ENCODE results near the gene S1PR2.

S1PR2 gene

DNA sequence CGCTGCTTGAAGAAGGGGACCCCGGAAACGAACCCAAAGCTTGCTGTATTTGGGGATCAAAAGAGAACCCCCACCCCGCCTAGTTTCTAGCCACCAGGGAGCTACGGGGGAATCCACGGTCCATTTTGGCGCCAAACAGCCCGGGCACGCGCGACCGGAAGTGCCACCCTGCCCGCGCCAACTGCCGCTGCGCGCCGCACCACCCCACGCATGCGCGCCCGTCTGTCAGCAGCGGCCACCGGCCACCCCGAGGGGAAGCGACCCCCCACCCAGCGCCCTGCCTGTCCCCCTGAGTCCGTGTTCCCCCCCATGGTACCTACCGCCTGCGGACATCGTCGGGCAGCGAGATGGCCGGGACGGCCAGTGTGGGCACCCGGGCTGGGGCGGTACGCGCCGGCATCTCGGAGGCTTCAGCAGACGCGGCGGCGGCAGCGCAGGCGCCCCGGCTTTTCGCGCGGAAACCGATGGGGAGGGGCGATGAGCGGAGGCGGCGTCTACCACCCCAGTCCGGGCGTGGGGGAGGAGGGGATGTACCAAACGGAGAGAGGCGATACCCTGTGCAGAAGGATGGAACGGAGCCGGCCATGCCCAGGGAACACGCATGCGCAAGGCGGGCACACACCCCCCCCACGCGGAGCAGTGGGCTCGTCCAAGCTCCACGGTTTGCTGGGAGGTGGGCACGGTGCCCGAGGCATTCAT lies 36.5 kb downstream of the S1PR2 start, which contains the start of gene DNMT1:
DNMT1 (minus strand) TSS at position 454 of the 699 bp plus-strand sequence; CDS start at position 400, 54 bp downstream.
- Histone ChIP-seq H3K4me1 (ENCODE audit: control insufficient read depth, insufficient read depth, low read depth, low read length) (peaks cover 8% of the 10 kb centered on the region), H3K23ac (ENCODE audit: low read length in 2 of 2) (peak within 1 kb of the TSS in 1 of 2 experiments; percentile 65), H3K4me2 (ENCODE audit: low read length, poor library complexity, severe bottlenecking) (peak within 1 kb of the TSS; percentile 68), H4K91ac (ENCODE audit: low read length) (peak within 1 kb of the TSS; percentile 95), H2AK5ac (ENCODE audit: low read length, severe bottlenecking) (no peak within 1 kb of the TSS), H3K14ac (ENCODE audit: low read length in 2 of 2) (peak within 1 kb of the TSS in 1 of 2 experiments; percentile 72), H2BK5ac (ENCODE audit: low read depth, low read length, poor library complexity, severe bottlenecking) (peak within 1 kb of the TSS; percentile 71), H2BK12ac (ENCODE audit: low read length in 2 of 2) (peak within 1 kb of the TSS in 1 of 2 experiments; percentile 57), H2BK15ac (ENCODE audit: low read depth, poor library complexity, severe bottlenecking) (peak within 1 kb of the TSS; percentile 99), H3K18ac (ENCODE audit: low read depth in 1 of 2, low read length in 2 of 2) (peak within 1 kb of the TSS; percentile 88 to 98), H3K79me1 (replicated peaks; ENCODE audit: low read length, poor library complexity, severe bottlenecking) (no peaks in the 10 kb centered on the region), H3K36me3 (ENCODE audit: control insufficient read depth in 1 of 2, insufficient read depth in 2 of 2, low read depth in 1 of 2, low read length in 2 of 2) (peaks cover 0 to 7% of the 10 kb centered on the region in 2 experiments), H3K9me3 (ENCODE audit: control insufficient read depth, low read length) (no peaks in the 10 kb centered on the region), H2BK120ac (ENCODE audit: low read depth, low read length) (peak within 1 kb of the TSS; percentile 79), H3K9ac (ENCODE audit: low read length) (peak within 1 kb of the TSS; percentile 86), H3K4ac (ENCODE audit: low read depth in 1 of 2, low read length in 2 of 2) (peak within 1 kb of the TSS; percentile 45 to 81), H2AFZ (ENCODE audit: low read depth, low read length) (peak within 1 kb of the TSS; percentile 100), H3K27me3 (ENCODE audit: control insufficient read depth in 1 of 2, insufficient read depth in 1 of 2, low read length in 2 of 2) (no peaks in the 10 kb centered on the region), H3K4me3 (ENCODE audit: insufficient read depth in 1 of 2, low read depth in 1 of 2, low read length in 2 of 2) (peak within 1 kb of the TSS; percentile 96), H3K27ac (ENCODE audit: low read length, poor library complexity, severe bottlenecking) (peak within 1 kb of the TSS; percentile 75), H4K8ac (ENCODE audit: low read length) (peak within 1 kb of the TSS; percentile 99)
- under 1% methylated on average over 62 of the region's 71 CpGs for WGBS
- peak; percentile 97 for DNase-seq

- H3K14ac ChIP-seq (ENCODE audit: low read length in 2 of 2): peak overlapping the region in 1 of 2 experiments; percentile 30
- under 1% methylated on average over 29 of the region's 30 CpGs for WGBS
- peak overlapping the region; percentile 92 for H4K8ac ChIP-seq (ENCODE audit: low read length)
- peak overlapping the region; percentile 88 to 98 for H3K18ac ChIP-seq (ENCODE audit: low read depth in 1 of 2, low read length in 2 of 2)
- H3K4me3 ChIP-seq (ENCODE audit: insufficient read depth in 1 of 2, low read depth in 1 of 2, low read length in 2 of 2): peak overlapping the region; percentile 96
- peak overlapping the region; percentile 54 for H2BK15ac ChIP-seq (ENCODE audit: low read depth, poor library complexity, severe bottlenecking)
- no peaks in the 10 kb centered on the region for H3K79me1 ChIP-seq (replicated peaks; ENCODE audit: low read length, poor library complexity, severe bottlenecking)
- peak overlapping the region; percentile 86 for H3K9ac ChIP-seq (ENCODE audit: low read length)
- H2BK12ac ChIP-seq (ENCODE audit: low read length in 2 of 2): no peak overlapping the region
- H4K91ac ChIP-seq (ENCODE audit: low read length): no peak overlapping the region
- H3K9me3 ChIP-seq (ENCODE audit: control insufficient read depth, low read length): no peaks in the 10 kb centered on the region
- H3K36me3 ChIP-seq (ENCODE audit: control insufficient read depth in 1 of 2, insufficient read depth in 2 of 2, low read depth in 1 of 2, low read length in 2 of 2): peaks cover 0 to 7% of the 10 kb centered on the region in 2 experiments
- H3K27me3 ChIP-seq (ENCODE audit: control insufficient read depth in 1 of 2, insufficient read depth in 1 of 2, low read length in 2 of 2): no peaks in the 10 kb centered on the region
- peak overlapping the region; percentile 75 for H3K27ac ChIP-seq (ENCODE audit: low read length, poor library complexity, severe bottlenecking)
- peak overlapping the region; percentile 100 for H2AFZ ChIP-seq (ENCODE audit: low read depth, low read length)
- H3K4ac ChIP-seq (ENCODE audit: low read depth in 1 of 2, low read length in 2 of 2): peak overlapping the region; percentile 45 to 61
- H3K23ac ChIP-seq (ENCODE audit: low read length in 2 of 2): no peak overlapping the region
- peak; percentile 64 for DNase-seq
- H2BK5ac ChIP-seq (ENCODE audit: low read depth, low read length, poor library complexity, severe bottlenecking): peak overlapping the region; percentile 71
- H2BK120ac ChIP-seq (ENCODE audit: low read depth, low read length): peak overlapping the region; percentile 42
- peak overlapping the region; percentile 68 for H3K4me2 ChIP-seq (ENCODE audit: low read length, poor library complexity, severe bottlenecking)
- no peak overlapping the region for H2AK5ac ChIP-seq (ENCODE audit: low read length, severe bottlenecking)
- peaks cover 8% of the 10 kb centered on the region for H3K4me1 ChIP-seq (ENCODE audit: control insufficient read depth, insufficient read depth, low read depth, low read length)
These were observed 37.2 kb downstream of the S1PR2 start for GRCh38 chr19:10193790-10194499.

DNA sequence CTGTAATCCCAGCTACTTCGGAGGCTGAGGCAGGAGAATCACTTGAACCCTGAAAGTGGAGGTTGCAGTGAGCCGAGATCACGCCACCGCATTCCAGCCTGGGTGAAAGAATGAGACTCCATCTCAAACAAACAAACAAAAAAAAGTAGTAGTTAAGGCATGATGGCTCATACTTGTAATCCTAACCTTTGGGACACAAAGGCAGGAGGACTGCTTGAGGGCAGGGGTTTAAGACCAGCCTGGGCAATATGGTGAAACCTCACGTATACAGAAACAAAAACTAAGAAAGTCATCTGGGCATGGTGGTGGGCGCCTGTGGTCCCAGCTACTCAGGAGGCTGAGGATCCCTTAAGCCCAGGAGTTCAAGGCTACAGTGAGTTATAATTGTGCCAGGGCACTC lies 38.2 kb downstream of the S1PR2 start:
- Histone ChIP-seq H3K23ac (ENCODE audit: low read length in 2 of 2) (no peak overlapping the region), H2AFZ (ENCODE audit: low read depth, low read length) (no peak overlapping the region), H3K36me3 (ENCODE audit: control insufficient read depth in 1 of 2, insufficient read depth in 2 of 2, low read depth in 1 of 2, low read length in 2 of 2) (peaks cover 0 to 7% of the 10 kb centered on the region in 2 experiments), H3K4ac (ENCODE audit: low read depth in 1 of 2, low read length in 2 of 2) (no peak overlapping the region), H3K9ac (ENCODE audit: low read length) (peak overlapping the region; percentile 86), H2AK5ac (ENCODE audit: low read length, severe bottlenecking) (no peak overlapping the region), H3K4me2 (ENCODE audit: low read length, poor library complexity, severe bottlenecking) (no peak overlapping the region), H3K14ac (ENCODE audit: low read length in 2 of 2) (no peak overlapping the region), H3K79me1 (replicated peaks; ENCODE audit: low read length, poor library complexity, severe bottlenecking) (no peaks in the 10 kb centered on the region), H3K27me3 (ENCODE audit: control insufficient read depth in 1 of 2, insufficient read depth in 1 of 2, low read length in 2 of 2) (no peaks in the 10 kb centered on the region), H3K27ac (ENCODE audit: low read length, poor library complexity, severe bottlenecking) (no peak overlapping the region), H4K8ac (ENCODE audit: low read length) (no peak overlapping the region), H3K9me3 (ENCODE audit: control insufficient read depth, low read length) (no peaks in the 10 kb centered on the region), H3K18ac (ENCODE audit: low read depth in 1 of 2, low read length in 2 of 2) (no peak overlapping the region), H2BK15ac (ENCODE audit: low read depth, poor library complexity, severe bottlenecking) (no peak overlapping the region), H2BK120ac (ENCODE audit: low read depth, low read length) (no peak overlapping the region), H3K4me1 (ENCODE audit: control insufficient read depth, insufficient read depth, low read depth, low read length) (peaks cover 9% of the 10 kb centered on the region), H2BK12ac (ENCODE audit: low read length in 2 of 2) (no peak overlapping the region), H2BK5ac (ENCODE audit: low read depth, low read length, poor library complexity, severe bottlenecking) (no peak overlapping the region), H3K4me3 (ENCODE audit: insufficient read depth in 1 of 2, low read depth in 1 of 2, low read length in 2 of 2) (peak overlapping the region in 1 of 2 experiments; percentile 96), H4K91ac (ENCODE audit: low read length) (no peak overlapping the region)
- DNase-seq: no peak
- WGBS: 95% methylated on average over 5 of the region's 6 CpGs

- DNase-seq: no peak
- WGBS: 97% methylated on average over 2 of the region's 2 CpGs
- H3K27ac ChIP-seq (ENCODE audit: low read length, poor library complexity, severe bottlenecking): no peak overlapping the region
- peaks cover 9% of the 10 kb centered on the region for H3K4me1 ChIP-seq (ENCODE audit: control insufficient read depth, insufficient read depth, low read depth, low read length)
- H3K9me3 ChIP-seq (ENCODE audit: control insufficient read depth, low read length): no peaks in the 10 kb centered on the region
- H4K91ac ChIP-seq (ENCODE audit: low read length): no peak overlapping the region
- H3K9ac ChIP-seq (ENCODE audit: low read length): no peak overlapping the region
- no peak overlapping the region for H2BK15ac ChIP-seq (ENCODE audit: low read depth, poor library complexity, severe bottlenecking)
- no peak overlapping the region for H2AFZ ChIP-seq (ENCODE audit: low read depth, low read length)
- no peak overlapping the region for H2BK120ac ChIP-seq (ENCODE audit: low read depth, low read length)
- H3K23ac ChIP-seq (ENCODE audit: low read length in 2 of 2): no peak overlapping the region
- H2BK12ac ChIP-seq (ENCODE audit: low read length in 2 of 2): no peak overlapping the region
- no peak overlapping the region for H3K4ac ChIP-seq (ENCODE audit: low read depth in 1 of 2, low read length in 2 of 2)
- no peaks in the 10 kb centered on the region for H3K79me1 ChIP-seq (replicated peaks; ENCODE audit: low read length, poor library complexity, severe bottlenecking)
- H3K18ac ChIP-seq (ENCODE audit: low read depth in 1 of 2, low read length in 2 of 2): no peak overlapping the region
- H3K4me3 ChIP-seq (ENCODE audit: insufficient read depth in 1 of 2, low read depth in 1 of 2, low read length in 2 of 2): no peak overlapping the region
- peaks cover 2 to 13% of the 10 kb centered on the region in 2 experiments for H3K36me3 ChIP-seq (ENCODE audit: control insufficient read depth in 1 of 2, insufficient read depth in 2 of 2, low read depth in 1 of 2, low read length in 2 of 2)
- H2AK5ac ChIP-seq (ENCODE audit: low read length, severe bottlenecking): no peak overlapping the region
- peak overlapping the region; percentile 39 for H4K8ac ChIP-seq (ENCODE audit: low read length)
- no peak overlapping the region for H3K4me2 ChIP-seq (ENCODE audit: low read length, poor library complexity, severe bottlenecking)
- no peak overlapping the region for H3K14ac ChIP-seq (ENCODE audit: low read length in 2 of 2)
- H3K27me3 ChIP-seq (ENCODE audit: control insufficient read depth in 1 of 2, insufficient read depth in 1 of 2, low read length in 2 of 2): no peaks in the 10 kb centered on the region
- H2BK5ac ChIP-seq (ENCODE audit: low read depth, low read length, poor library complexity, severe bottlenecking): no peak overlapping the region
These were observed 39.8 kb downstream of the S1PR2 start for GRCh38 chr19:10191347-10191746.
